Amniotic epithelial cell (primary cell): ENCODE measurements around the gene ZFHX2.

ENCODE experiments used
- DNase-seq: peaks from one replicate; pipeline ENCODE4 v3.0.0-alpha.2; 2010; ENCODE audit warnings: low read depth

ZFHX2 gene

DNA sequence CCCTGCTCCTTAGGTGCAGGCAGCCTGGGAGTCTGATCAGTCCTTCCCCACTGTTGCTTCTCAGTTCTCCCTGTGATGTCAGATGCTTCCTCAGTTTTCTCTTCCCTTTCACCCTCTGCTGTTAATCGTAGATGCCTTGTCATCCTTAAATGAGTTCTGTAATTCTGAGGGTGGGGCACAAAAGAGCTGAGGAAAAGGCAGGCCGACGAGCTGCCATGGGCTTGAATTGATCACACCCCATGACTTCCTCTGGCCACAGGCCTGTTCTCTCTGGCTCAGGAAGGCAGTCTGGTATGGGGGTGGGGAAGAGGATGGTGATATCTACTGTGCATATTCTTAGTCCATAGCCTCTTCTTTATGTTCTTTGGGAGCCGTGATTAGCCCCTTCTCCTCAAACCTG is 21.3 kb upstream of the ZFHX2 start:
- DNase-seq = no peak

DNA sequence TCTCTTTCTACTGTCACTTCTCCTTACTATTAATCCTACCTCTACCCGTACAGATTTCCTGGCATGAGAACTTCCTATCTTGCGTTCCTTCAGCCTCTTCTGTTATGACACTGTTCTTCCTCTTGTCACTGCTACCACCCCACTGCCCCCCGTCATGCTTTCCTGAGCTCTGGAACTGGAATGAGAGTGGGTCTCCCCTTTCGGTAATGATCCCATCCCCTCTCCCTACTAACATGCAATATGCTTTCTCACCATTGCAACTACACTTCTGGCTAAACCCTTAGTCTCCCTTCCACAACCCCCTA is 20.9 kb upstream of the ZFHX2 start:
- no peak for DNase-seq

DNA sequence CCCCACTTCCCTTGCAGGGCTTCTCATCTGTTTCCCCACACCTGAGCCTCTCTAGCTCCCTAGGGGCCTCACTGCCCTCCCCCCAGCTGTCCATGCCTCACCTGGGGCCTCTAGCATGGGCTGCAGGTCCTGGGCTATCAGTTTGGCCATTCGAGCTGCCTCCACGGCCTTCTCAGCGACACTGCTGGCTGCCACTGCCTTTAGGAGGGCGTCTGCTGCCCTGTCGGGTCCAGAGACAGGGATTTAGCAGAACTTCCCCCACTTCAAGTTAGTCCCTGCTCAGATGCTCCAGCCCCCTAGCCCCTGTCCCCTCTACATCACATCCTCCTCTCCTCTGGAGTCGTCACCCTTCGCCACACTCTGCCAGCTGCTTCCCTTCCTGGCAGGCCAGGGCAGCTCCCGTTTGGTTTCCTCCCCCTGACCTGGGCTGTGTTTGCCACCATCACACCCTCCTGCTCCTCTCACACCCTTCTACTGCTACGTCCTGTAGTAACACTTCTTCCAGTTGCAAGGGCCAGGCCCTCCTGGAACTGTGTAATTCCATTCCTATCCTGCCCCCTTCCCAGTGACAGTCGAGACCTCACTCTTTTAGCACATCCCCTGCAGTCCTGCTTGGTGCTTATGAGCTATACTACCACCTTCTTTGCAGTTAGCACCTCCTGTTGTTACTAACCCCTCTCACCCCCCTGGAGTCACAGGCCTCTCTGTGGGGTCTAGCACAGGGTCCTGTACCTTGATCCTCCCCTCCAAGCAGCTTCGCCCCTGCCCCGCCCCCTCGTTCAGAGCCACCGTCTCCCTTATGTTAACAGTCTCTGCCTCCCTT is 20.3 kb upstream of the ZFHX2 start:
- no peak for DNase-seq

DNA sequence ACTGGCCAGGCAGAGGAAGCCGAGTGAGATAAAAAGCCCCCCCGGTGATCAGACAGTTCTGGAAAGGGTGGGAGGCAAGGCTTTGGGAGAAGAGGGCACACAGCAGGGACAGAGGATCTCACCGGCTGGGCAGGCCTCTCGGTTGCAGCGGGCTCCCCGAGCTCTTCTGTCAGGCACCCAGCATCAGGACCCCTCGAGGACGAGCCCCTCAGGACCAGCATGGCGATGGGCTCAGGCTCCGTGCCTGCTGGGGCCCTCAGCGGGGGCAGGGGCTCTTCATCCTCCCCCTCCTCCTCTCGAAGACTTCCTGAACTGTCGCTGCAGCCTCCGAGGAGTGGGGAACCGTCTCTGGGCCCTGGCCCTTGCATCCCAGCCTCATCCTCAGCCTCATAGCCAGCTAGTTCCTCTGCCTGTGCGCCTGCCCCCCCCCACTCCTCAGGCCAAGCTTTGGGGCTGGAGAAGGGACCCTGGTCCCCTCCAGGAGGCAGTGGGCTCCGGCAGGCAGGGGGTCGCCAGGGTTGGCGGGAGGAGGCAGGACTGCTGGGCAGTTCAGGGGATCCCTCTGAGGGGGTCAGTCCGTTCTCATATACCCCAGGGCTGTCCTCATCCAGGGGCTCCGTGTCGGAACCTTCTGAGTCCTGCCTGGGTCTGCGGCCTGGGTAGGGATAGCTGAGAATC is 19.4 kb upstream of the ZFHX2 start:
- DNase-seq = no peak

DNA sequence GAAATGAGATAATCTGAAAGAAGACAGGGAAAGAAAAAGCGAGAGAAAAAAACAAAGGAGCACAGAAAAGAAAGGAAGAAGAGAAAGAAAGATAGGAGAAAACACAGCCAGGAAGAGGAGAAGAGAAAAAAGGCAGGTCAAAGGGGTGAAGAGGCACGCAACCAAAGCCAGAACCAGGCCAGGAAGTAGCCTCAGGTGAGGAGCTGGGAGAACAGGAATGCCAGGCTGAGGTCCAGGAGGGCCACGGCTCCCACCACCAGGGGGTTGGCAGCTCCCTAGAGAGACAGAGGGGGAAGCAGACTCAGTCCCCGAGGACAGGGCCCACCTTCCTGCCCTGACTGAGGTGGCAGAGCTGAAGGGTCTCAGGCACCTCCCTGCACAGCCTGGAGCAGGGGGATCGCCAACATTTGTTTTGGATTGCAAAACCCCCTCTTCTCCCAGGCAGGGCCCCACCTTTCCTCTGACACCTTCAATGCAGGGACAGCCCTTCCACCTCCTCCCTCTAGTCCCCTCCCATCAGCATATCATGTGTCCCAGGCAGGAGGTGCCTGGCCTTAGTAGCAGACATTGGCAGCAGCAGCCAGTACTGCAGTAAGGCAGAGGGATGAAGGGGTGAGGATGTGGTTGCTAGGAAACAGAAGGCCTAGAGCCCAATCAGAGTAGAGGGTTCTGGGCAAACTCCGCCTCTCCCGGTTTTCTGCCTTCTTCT is 18.0 kb upstream of the ZFHX2 start:
- DNase-seq = no peak

DNA sequence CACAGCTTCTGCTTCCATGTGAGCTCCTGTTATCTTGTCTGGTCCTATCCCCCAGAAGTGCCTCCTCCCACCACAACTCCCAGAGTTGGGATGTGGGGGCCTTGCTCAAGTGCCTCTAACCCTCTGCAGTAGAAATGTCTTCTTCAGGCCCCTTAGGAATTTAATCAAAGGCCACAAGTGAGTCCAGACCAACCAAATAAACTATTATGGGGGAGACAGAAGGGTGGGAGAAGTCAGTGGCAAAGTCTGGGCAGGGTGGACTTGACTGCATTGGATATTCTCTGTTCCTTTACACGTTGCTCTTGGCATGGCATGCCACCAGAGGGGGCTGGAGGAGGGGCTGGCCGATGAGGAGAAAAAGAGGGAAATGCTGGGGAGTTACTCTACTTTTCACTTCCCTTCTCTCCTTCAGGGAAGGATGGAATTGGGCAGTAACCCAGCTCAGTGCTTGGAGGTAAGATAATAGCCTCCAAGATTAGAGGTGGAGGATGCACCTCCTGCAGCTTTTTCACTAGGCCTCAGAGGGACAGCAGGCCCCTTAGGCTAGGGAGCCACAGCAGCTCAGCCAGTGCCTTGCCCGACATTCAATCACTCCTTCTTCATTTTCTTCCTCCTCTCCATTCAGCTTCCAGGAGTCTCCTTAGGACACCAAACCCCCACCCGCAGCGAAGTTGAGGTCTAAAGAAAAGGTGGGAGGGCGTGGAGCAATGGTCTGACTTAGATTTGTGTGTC is 17.2 kb upstream of the ZFHX2 start:
- DNase-seq = no peak

DNA sequence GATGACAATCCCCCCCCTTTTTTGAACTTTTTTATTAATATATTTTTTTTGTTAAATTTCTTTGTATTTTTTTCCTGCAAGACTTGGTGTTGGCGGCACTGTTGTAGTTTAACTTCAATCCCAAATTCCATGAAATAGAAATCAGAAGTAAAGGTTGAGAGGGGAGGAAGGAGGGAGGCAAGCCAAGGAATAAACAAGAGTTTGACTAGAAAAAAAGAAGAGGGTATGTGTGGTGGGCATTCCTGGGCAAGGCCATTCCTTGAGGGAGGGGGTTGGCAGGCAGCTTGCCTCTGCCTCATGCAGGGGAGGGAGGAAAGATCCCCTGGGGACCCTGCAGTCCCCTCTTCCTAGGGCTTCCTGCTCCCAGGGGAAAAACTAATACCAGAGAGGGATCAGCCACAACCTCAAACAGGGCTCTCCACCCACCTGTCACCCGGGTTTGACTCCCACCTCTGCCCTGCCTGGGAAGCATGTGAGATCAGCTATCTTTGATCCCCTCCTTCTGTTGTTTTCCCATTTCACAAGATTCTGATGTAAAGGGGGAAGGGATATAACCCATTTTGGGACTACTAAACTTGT is 16.5 kb upstream of the ZFHX2 start:
- DNase-seq = no peak

DNA sequence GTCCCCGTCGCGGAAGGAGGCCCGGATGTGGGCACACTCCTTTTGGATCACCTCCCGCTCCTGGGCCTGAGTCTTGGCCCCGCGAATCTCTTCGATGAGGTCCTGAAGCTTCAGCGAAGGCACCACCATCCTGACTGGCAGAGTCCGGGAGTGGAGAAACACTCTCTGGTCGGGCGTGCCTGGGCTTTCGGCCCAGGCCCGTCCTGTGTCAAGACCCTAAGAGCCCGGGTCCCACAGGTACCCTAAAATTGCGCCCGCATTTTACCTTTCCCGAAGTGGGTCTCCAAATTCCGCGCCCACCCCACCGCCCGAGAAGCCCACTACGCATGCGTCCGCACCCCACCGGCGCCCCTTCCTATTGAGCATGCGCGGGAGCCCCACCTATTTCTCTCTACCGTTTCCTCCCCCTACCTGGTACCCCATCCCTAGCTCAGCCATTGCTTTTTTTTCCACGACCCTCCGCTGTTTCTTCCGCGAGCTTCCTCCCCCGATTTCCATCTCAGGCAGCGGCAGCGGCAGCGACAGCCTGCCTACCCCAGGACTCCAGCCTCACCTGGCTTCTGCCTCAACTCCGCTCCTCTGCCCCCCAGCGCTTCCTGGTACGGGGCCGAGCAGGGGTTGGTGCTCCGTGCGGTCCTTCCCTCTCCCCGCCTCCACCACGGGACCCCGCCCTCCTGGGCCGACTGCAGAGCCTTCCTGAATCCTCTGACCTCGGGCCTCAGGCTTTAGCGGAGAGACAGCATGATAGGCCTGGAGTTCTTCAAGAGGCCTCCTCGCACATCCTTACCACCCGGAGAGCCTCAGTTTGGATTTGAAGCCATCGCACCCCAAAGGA is 15.8 kb upstream of the ZFHX2 start, which contains the start of gene AP1G2:
AP1G2 (minus strand) TSS at position 606 of the 835 bp plus-strand sequence; CDS start at position 129, 477 bp downstream.
- DNase-seq = peak; percentile 85

DNA sequence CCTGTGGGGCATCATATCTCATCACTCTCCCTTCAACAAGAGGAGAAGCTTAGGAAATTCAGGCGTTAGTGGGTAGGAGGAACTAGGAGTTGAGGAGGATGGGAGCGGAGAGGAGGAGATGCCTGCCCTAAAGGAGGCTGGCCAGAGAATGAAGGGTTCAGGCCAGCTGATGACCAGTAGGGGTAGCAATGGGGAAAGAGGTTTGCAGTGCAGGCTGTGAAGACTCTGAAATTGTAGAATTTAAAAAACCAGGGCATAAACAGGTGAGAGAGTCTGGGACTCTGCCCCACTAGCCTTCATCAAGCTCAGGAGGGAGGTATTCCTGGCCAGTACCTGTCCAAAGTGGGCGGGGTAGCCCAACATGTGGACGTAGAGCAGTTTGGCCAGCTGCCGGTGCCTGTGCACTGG is 15.2 kb upstream of the ZFHX2 start:
- no peak for DNase-seq

DNA sequence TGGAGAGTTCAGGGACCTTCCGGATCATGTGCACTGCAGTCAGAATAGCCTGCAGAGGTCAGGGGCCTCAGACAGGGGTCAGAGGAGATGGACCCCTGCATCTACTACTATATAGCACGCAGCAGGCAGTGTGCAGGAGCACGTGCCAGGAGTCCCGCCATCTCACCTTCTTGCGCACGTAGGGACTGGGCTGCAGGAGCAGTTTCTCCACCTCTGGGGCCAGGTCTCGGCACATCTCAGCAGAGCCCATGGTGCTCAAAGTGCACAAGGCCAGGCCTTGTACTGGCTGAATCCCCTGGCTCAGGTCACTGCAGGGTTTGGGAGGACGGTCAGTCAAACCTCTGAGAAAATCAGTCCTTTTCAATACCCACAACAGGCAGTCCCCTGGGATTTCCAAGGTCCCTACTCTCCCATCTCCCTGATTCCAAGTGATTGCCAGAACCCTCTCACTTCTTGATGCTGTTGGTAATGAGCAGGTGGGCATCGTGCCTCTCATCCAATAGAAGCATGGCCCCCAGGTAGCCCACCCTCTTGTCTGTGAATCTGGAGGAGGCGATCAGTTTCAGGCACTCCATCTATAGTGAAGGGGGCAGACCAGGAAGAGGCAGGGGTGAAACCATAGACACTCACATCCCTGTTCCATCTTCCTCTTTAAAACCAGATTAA is 14.7 kb upstream of the ZFHX2 start:
- DNase-seq = no peak

DNA sequence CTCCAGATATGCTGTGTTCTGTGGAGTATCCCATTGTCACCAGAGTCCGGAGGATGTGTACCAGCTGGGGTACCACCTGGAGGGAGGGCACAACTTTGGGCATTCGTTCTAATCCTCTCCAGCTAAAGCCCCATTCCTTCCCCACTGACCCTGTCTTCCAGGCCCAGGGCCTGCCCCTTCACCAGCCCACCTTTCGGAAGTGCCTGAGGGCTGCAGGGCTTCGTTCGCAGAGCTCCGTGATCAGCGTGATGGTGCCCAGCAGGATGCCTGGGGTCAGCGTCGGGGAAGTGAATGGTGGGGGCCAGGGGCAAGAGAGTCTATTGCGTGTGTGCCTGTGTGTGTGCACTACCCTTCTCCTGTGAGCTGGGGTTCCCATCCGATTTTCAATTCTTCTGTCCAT is 14.1 kb upstream of the ZFHX2 start:
- no peak for DNase-seq

DNA sequence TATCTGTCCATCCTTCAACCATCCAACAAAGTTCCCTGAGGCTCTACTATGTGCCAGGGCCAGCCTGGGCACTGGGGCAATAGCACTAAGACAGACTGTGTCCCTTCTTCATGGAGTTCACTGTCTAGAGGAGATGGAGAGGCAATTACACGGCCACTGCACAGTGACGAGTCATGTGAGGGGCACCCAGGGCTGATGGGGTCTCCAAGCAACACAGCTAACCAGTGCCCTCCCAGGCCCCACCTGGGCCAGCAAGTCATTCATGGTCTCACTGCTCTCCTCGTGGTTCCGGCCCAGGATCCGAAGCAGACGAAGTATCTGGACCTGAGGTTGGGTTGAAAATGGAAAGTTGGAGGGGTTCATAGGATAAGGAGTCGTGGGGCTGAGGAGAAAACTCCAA is 13.3 kb upstream of the ZFHX2 start:
- DNase-seq = no peak

DNA sequence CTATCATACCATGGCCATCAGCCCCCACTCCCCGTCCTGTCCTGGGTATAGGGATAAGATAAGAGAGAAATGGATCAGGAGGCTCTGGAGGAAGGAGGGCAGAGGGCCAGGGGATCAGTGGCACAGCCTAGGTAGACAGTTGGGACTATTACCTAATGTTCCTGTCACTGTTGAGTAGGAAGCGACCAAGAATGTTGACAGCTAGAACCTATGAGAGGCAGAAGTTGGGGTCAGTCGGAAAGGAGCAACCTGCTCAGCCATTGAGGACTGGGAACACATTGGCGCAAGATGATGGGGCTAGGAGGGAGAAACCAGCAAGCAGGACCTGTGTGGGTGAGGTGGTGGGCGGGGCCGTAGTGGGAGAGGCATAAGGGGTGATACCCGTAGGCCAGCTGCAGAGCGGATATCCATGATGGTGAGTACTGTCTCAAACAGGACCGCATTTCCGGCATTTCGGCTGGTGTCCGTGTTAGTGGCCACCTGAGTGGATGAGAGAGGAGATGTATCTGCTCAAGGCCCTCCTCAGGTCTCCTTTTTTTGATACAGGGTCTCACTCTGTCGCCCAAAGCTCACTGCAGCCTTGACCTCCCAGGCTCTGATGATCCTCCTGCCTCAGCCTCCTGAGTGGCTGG is 12.7 kb upstream of the ZFHX2 start:
- no peak for DNase-seq

DNA sequence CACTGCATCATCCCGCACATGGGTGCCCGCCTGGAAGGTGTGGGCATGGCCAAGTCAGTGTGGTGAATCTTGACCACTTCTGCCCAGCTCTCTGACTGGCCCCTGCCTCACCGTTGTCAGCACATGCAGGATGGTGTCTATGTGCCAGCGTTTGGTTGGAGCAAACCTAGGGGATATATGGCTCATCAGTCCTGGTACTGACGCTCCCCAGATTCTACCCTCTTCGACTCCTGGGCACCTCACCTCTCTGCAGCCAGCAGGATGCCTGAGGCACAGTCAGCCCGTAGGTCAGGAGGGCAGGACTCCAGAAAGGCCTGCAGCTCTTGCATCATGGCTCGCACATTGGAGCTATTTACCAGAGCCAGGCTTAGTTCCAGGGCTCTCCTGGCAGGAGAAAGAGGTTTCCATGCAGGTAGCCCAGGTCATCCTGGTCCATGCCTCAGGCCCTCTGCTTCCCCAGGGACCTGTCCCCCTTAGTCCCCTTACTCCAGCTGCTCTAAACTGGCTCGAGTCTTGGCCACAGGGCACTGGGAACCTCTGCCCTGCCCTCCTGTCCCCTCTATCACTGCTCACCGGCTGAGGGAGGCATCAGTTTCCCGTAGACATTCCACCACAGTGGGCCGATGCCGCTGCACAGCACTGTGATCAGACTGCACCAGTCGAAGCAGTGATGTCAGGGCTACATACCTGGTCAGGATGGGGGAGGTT is 12.1 kb upstream of the ZFHX2 start:
- DNase-seq = no peak

DNA sequence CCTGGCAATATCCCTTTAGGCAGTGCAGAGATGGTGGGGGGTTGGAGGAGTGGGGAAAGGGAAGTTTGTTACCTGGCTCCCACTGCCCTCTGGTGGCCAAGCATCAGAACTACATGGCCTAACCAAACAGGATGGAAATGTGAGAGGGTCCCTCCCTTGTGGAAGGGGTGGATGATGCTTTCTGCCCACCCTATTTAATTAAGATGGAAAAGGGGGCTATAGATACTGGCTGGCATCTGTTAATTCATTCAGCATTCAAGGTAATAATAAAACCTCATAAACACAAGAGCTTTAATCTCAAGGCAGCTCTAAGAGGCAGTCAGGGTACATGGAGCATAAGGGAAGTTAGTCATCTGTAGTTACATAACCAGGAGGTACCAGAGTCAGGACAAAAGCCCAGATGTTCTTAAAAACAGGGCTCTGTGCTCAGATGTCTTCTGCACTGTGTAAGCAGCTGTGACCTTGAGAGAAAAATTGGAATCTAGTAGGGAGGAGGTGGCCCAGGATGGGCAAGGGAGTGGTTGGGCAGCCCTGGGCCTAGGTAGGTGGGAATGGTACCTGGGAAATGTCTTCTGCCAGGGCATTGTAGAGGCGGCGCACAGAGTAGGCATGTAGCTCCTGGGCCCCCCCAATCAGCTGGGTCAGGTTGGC is 11.4 kb upstream of the ZFHX2 start:
- peak; percentile 43 for DNase-seq

DNA sequence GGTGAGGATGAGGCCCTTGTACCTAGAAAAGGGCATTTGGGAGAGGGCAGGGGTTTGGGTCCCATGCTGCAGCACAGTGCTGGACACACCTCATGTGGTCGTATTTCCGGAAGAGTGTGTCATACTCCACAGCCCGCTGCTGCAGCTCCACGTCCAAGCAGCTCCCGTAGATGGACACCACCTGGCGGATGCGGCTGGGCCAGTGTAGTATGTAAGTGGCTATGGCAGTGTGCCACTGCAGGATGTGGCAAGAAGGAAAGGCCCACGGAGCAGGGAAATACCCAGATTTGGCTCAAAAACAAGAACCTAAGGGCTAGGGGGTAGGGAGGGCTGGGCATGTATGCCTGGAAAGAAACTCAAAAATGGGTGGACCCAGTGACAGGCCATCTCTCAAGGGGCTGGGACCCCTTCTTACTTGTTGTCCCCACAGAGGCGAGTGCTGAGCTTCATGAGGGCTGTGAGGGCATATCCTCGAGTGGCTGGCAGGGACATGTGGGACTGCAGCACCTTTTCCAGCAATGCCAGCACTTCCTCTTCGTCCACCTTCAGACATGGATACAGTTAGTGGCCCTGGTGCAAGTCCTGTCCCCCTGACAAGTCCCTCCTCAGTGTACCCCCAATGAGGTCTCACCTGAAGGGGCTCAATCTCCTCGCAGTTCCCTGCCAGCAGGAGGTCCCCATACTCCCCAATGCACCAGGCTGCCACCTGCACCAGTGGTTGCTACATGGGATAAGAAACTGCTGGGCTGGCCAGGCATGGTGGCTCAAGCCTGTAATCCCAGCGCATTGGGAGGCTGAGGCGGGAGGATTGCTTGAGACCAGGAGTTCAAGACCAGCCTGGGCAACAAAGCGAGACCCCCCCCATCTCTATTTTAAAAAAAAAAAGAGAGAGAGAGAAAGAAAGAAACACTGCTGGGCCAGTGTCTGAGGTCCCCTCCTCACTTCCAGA is 10.6 kb upstream of the ZFHX2 start:
- no peak for DNase-seq

DNA sequence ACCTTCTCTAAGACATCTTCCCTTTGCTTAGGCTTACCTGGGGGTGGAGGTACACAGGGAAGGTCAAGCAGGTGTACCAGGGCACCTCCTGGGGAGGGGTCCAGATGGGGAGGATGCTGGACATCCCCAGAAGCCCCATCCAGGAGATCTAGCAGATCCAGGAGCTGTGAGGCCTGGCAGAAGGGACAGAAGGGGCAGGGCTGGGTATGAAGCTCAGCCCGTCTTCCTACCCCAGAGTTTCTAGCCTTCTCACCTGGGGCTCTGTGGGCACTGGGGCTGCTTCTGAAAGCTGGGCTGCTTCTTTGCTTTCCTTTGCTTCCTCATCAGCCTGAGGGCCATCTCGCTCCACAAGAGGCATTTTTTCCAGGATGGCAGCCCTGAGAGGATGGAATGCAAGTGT is 9.7 kb upstream of the ZFHX2 start:
- no peak for DNase-seq
